SK-N-SH (cell line): ENCODE results near the gene MAPT. TPM values are rescaled to one million over a fixed set of nuclear protein-coding genes. Genes with fewer than 3 reads are reported as not detected.

ENCODE experiments used
- CTCF ChIA-PET: fragments of 300-600, 350-600 bp; formaldehyde crosslinking; extraction: SDS; loops from one replicate; lab custom pipeline; 2021; lab: Yijun Ruan, JAX
- POLR2A ChIA-PET: fragments of 350-600 bp; sonication (Branson Sonifier 250); formaldehyde crosslinking; extraction: SDS; loops from one replicate; lab custom pipeline; 2020; ENCODE audit warnings: antibody characterized with exemption, inconsistent platforms; lab: Yijun Ruan, JAX
- DNase-seq: peaks from one replicate; pipeline ENCODE4 v3.0.0; 2012
- H2AFZ ChIP-seq: fragments of 200-600 bp; sonication (generic); 2 replicates; pipeline ENCODE4 v1.8.1; 2016; ENCODE audit warnings: antibody characterized with exemption, mild to moderate bottlenecking, low read depth
- H3F3A ChIP-seq: fragments of 200-600 bp; sonication (generic); replicated peaks from 2 replicates; pipeline ENCODE3; 2016; ENCODE audit warnings: antibody characterized with exemption, mild to moderate bottlenecking; ENCODE audit not compliant: insufficient read depth
- H3K27ac ChIP-seq, 2 experiments: fragments of 200-500 bp in 1 of 2; fragments of 200-600 bp in 1 of 2; sonication (Bioruptor generic) in 1 of 2; sonication (generic), shearing (Covaris generic) in 1 of 2; 2 replicates each; pipeline versions ENCODE4 v1.5.1 to v1.6.1; 2014 to 2016; ENCODE audit warnings: low read depth in 2 of 2, inconsistent platforms in 1 of 2, low read length in 1 of 2, mild to moderate bottlenecking in 1 of 2, mixed read lengths in 1 of 2
- H3K27me3 ChIP-seq: fragments of 200-600 bp; sonication (generic), shearing (Covaris generic); 2 replicates; pipeline ENCODE4 v1.6.1; 2016; ENCODE audit warnings: mixed run types; ENCODE audit not compliant: insufficient read depth
- H3K36me3 ChIP-seq, 2 experiments: fragments of 200-500 bp in 1 of 2; fragments of 200-600 bp in 1 of 2; sonication (Bioruptor generic) in 1 of 2; sonication (generic) in 1 of 2; replicated peaks in 1 of 2; 2 replicates each; pipeline versions ENCODE3 to v1.5.1; 2014 to 2016; ENCODE audit warnings: low read length in 1 of 2, mild to moderate bottlenecking in 1 of 2; ENCODE audit not compliant: insufficient read depth in 2 of 2, control insufficient read depth in 1 of 2
- H3K4me1 ChIP-seq, 2 experiments: fragments of 200-500 bp in 1 of 2; fragments of 200-600 bp in 1 of 2; sonication (Bioruptor generic) in 1 of 2; sonication (generic), shearing (Covaris generic) in 1 of 2; 2 replicates each; pipeline versions ENCODE4 v1.5.1 to v1.6.1; 2014 to 2016; ENCODE audit warnings: low read depth in 1 of 2, low read length in 1 of 2, mixed run types in 1 of 2; ENCODE audit not compliant: insufficient read depth in 2 of 2, control insufficient read depth in 1 of 2
- H3K4me2 ChIP-seq: fragments of 200-600 bp; sonication (generic), shearing (Covaris generic); 2 replicates; pipeline ENCODE4 v1.6.1; 2017; ENCODE audit warnings: mixed run types
- H3K4me3 ChIP-seq, 2 experiments: fragments of 200-500 bp in 1 of 2; fragments of 200-600 bp in 1 of 2; sonication (Bioruptor generic) in 1 of 2; sonication (generic), shearing (Covaris generic) in 1 of 2; 2 replicates each; pipeline versions ENCODE4 v1.5.1 to v1.8.1; 2014 to 2016; ENCODE audit warnings: low read depth in 2 of 2, inconsistent platforms in 1 of 2, low read length in 1 of 2, mild to moderate bottlenecking in 1 of 2, mixed read lengths in 1 of 2, moderate library complexity in 1 of 2
- H3K79me2 ChIP-seq: fragments of 200-600 bp; sonication (generic); 2 replicates; pipeline ENCODE4 v1.8.1; 2017; ENCODE audit warnings: mild to moderate bottlenecking; ENCODE audit not compliant: insufficient read depth
- H3K9ac ChIP-seq: fragments of 200-600 bp; sonication (generic); 2 replicates; pipeline ENCODE4 v1.6.1; 2017; ENCODE audit warnings: mixed run types
- H3K9me2 ChIP-seq: fragments of 200-600 bp; sonication (generic); 2 replicates; pipeline ENCODE4 v1.6.1; 2017; ENCODE audit warnings: mixed run types
- H3K9me3 ChIP-seq: fragments of 200-600 bp; sonication (generic); 2 replicates; pipeline ENCODE4 v1.6.1; 2017; ENCODE audit warnings: mixed run types, mild to moderate bottlenecking, moderate library complexity
- H4K20me1 ChIP-seq: fragments of 200-600 bp; sonication (generic); 2 replicates; pipeline ENCODE4 v1.6.1; 2017; ENCODE audit warnings: mild to moderate bottlenecking, mixed run types; ENCODE audit not compliant: insufficient read depth
- EZH2phosphoT487 ChIP-seq: fragments of 200-600 bp; sonication (generic); IDR thresholded peaks from 2 replicates; pipeline ENCODE4 v1.6.1; 2017; ENCODE audit warnings: low read depth, mixed run types, mild to moderate bottlenecking, antibody characterized with exemption, moderate library complexity, borderline replicate concordance
- FOSL2 ChIP-seq: IDR thresholded peaks from 2 replicates; pipeline ENCODE4 v1.4.0; 2012; ENCODE audit warnings: low read depth, mild to moderate bottlenecking, moderate library complexity, borderline replicate concordance
- FOXJ3 ChIP-seq: sonication (generic); formaldehyde crosslinking; IDR thresholded peaks from 2 replicates; pipeline ENCODE4 v1.5.1; 2020; ENCODE audit warnings: mild to moderate bottlenecking, missing genetic modification reagents
- GABPA ChIP-seq: IDR thresholded peaks from 2 replicates; pipeline ENCODE4 v1.4.0; 2012; ENCODE audit warnings: low read depth, mild to moderate bottlenecking
- JUND ChIP-seq: IDR thresholded peaks from 2 replicates; pipeline ENCODE4 v1.4.0; 2012
- NRF1 ChIP-seq: IDR thresholded peaks from 2 replicates; pipeline ENCODE4 v1.6.1; 2012; ENCODE audit warnings: low read depth, mild to moderate bottlenecking, low read length
- RAD21 ChIP-seq: IDR thresholded peaks from 2 replicates; pipeline ENCODE4 v1.6.1; 2012; ENCODE audit warnings: mild to moderate bottlenecking, low read length
- RFX5 ChIP-seq: IDR thresholded peaks from 2 replicates; pipeline ENCODE4 v1.6.1; 2012; ENCODE audit warnings: mild to moderate bottlenecking, improper control_type of control experiment, low read length
- RXRA ChIP-seq: IDR thresholded peaks from 2 replicates; pipeline ENCODE4 v1.4.0; 2012; ENCODE audit warnings: low read depth, mild to moderate bottlenecking, borderline replicate concordance
- SIN3A ChIP-seq: IDR thresholded peaks from 2 replicates; pipeline ENCODE4 v1.6.1; 2012; ENCODE audit warnings: low read depth, mild to moderate bottlenecking, low read length, moderate library complexity, borderline replicate concordance
- SMC3 ChIP-seq: IDR thresholded peaks from 2 replicates; pipeline ENCODE4 v1.6.1; 2012; ENCODE audit warnings: low read depth, low read length, improper control_type of control experiment
- TEAD4 ChIP-seq: IDR thresholded peaks from 2 replicates; pipeline ENCODE4 v1.4.0; 2012; ENCODE audit warnings: mild to moderate bottlenecking, borderline replicate concordance; ENCODE audit not compliant: insufficient read depth
- WGBS: methylation state at CpG from one replicate; pipeline ENCODE4 v1.1.6; 2017; ENCODE audit warnings: low lambda C conversion rate; 5-methylcytosine and 5-hydroxymethylcytosine counted together
- polyA plus RNA-seq, 3 experiments: library from polyadenylated mRNA; depleted of rRNA; stranded (reverse); fragments of >200 nt; gene quantifications; 2 replicates each; pipeline ENCODE4 v1.2.3, GENCODE V29; 2012
- TF ChIP-seq, protein P1 (sequence below): IDR thresholded peaks from 2 replicates; pipeline ENCODE4 v1.4.0; 2012; ENCODE audit warnings: low read depth, borderline replicate concordance
- TF ChIP-seq, protein P2 (sequence below): IDR thresholded peaks from 2 replicates; pipeline ENCODE4 v1.4.0; 2012; ENCODE audit warnings: low read depth, borderline replicate concordance
- TF ChIP-seq, protein P3 (sequence below): fragments of 150-350 bp; IDR thresholded peaks from 2 replicates; pipeline ENCODE4 v1.6.1; 2016; ENCODE audit warnings: mild to moderate bottlenecking, low read depth, low read length
- TF ChIP-seq, protein P4 (sequence below): IDR thresholded peaks from 2 replicates; pipeline ENCODE4; 2012
- TF ChIP-seq, protein P5 (sequence below): fragments of 150-350 bp; IDR thresholded peaks from 2 replicates; pipeline ENCODE4 v1.6.1; 2017; ENCODE audit warnings: antibody characterized with exemption, low read length, low read depth, borderline replicate concordance
- TF ChIP-seq, protein P6 (sequence below): IDR thresholded peaks from 2 replicates; pipeline ENCODE4 v1.4.0; 2012; ENCODE audit warnings: low read depth

Gene MAPT
- polyA plus RNA-seq, 1 of the 3 experiments (the other 2 are of a cell fraction): 0.74 TPM

DNA sequence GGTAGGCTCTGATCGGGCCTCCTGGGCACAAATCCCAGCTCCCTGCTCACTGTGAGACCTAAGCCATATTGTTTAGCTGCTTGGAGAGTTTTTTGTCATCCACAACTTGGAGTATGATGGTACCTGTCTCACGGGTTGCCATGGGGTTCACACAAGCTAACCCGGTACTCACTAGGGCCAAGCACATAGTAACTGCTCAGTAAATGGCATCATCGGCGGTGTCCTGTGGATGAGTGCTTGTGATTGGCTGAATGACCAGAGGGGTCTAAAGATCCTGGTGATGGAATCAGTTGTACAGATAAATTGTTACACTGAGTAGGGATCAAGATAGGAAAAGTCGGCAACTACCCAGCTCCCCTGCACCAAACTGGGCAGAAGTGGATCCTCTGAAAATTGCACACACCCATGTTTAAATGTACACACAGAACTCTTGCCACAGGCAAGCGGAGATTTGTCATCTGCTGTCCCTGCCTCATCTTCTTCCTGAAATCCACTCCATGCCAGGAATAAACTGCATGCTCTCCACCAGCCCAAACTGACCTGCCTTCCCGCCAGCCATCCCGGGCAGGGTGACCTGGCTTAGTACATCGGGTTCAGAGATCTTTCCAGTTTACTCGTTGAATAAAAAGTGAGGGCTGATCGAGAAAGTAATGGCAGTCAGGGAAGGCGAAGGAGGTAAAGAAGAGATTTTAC, 6.5 kb downstream of the MAPT start:
- DNase-seq: no peak
- TF ChIP-seq FOXJ3 (CRISPR knock-in tag): no peak
- TF ChIP-seq, protein P1, sequence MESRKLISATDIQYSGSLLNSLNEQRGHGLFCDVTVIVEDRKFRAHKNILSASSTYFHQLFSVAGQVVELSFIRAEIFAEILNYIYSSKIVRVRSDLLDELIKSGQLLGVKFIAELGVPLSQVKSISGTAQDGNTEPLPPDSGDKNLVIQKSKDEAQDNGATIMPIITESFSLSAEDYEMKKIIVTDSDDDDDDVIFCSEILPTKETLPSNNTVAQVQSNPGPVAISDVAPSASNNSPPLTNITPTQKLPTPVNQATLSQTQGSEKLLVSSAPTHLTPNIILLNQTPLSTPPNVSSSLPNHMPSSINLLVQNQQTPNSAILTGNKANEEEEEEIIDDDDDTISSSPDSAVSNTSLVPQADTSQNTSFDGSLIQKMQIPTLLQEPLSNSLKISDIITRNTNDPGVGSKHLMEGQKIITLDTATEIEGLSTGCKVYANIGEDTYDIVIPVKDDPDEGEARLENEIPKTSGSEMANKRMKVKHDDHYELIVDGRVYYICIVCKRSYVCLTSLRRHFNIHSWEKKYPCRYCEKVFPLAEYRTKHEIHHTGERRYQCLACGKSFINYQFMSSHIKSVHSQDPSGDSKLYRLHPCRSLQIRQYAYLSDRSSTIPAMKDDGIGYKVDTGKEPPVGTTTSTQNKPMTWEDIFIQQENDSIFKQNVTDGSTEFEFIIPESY: no peak
- TF ChIP-seq, protein P2, sequence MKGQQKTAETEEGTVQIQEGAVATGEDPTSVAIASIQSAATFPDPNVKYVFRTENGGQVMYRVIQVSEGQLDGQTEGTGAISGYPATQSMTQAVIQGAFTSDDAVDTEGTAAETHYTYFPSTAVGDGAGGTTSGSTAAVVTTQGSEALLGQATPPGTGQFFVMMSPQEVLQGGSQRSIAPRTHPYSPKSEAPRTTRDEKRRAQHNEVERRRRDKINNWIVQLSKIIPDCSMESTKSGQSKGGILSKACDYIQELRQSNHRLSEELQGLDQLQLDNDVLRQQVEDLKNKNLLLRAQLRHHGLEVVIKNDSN: no peak
- Histone ChIP-seq H3K36me3 (no peaks in the 10 kb centered on the region), H3F3A (no peaks in the 10 kb centered on the region), H3K4me3 (no peak overlapping the region), H3K27ac (no peak overlapping the region), H3K9me3 (no peaks in the 10 kb centered on the region), H3K27me3 (peaks cover 68% of the 10 kb centered on the region), H3K9ac (no peak overlapping the region), H4K20me1 (no peaks in the 10 kb centered on the region), H2AFZ (no peak overlapping the region), H3K4me1 (peaks cover 0 to 33% of the 10 kb centered on the region in 2 experiments; a peak in 2 of 4 replicates), H3K9me2 (no peaks in the 10 kb centered on the region), H3K79me2 (no peaks in the 10 kb centered on the region), H3K4me2 (no peak overlapping the region)
- ChIA-PET CTCF (interaction anchor here (1.2 kb wide), 2 partner anchors 102 to 386 kb away, joined by 3 to 4 read pairs; no protein-coding TSS in a partner anchor), POLR2A (no interaction called here)
- WGBS: 60% methylated on average over 13 of the region's 13 CpGs

DNA sequence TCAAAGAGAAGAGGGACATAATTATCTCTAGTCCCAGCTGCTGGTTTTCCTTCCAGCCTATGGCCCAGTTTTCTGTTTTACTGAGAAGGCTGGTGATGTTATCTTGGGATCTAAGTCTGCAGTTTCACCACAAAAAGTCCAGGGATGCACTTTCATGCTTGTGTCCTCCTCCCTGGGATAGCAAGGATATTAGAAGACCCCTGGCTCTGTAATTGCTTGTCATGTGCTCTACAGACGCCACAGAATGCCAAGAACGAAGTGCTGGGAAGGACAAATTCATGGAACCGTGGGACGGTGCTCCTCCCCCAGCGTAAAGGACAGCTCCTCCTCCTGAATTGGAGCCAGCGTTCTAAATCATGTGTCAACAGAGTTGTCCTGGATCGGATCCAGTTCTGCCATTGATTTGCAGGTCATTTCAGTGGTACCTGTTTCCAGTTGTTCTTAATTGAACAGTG, 8.6 kb downstream of the MAPT start:
- peaks cover 66% of the 10 kb centered on the region for H3K27me3 ChIP-seq
- H3K27ac ChIP-seq: peak overlapping the region in 1 of 2 experiments; percentile 83; a peak in 2 of 4 replicates
- no peak overlapping the region for H2AFZ ChIP-seq
- CTCF ChIA-PET: interaction anchor here (1.0 to 1.3 kb wide), 3 partner anchors 8 to 51 kb away, joined by 3 to 5 read pairs (median 5); partner anchors contain the start of gene MAPT
- peaks cover 0 to 43% of the 10 kb centered on the region in 2 experiments; a peak in 2 of 4 replicates for H3K4me1 ChIP-seq
- DNase-seq: peak; percentile 65
- H4K20me1 ChIP-seq: no peaks in the 10 kb centered on the region
- H3F3A ChIP-seq: no peaks in the 10 kb centered on the region
- no peaks in the 10 kb centered on the region for H3K9me2 ChIP-seq
- WGBS: 11% methylated on average over 7 of the region's 7 CpGs
- H3K9ac ChIP-seq: no peak overlapping the region
- POLR2A ChIA-PET: no interaction called here
- no peaks in the 10 kb centered on the region for H3K9me3 ChIP-seq
- peak overlapping the region in 1 of 2 experiments; percentile 5; a peak in 1 of 4 replicates for H3K4me3 ChIP-seq
- H3K79me2 ChIP-seq: no peaks in the 10 kb centered on the region
- H3K36me3 ChIP-seq: no peaks in the 10 kb centered on the region
- H3K4me2 ChIP-seq: peak overlapping the region; percentile 41; the same call in 1 of the 2 replicates
- no peak for TF ChIP-seq JUND
- TF ChIP-seq, protein P3, sequence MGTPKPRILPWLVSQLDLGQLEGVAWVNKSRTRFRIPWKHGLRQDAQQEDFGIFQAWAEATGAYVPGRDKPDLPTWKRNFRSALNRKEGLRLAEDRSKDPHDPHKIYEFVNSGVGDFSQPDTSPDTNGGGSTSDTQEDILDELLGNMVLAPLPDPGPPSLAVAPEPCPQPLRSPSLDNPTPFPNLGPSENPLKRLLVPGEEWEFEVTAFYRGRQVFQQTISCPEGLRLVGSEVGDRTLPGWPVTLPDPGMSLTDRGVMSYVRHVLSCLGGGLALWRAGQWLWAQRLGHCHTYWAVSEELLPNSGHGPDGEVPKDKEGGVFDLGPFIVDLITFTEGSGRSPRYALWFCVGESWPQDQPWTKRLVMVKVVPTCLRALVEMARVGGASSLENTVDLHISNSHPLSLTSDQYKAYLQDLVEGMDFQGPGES: no peak
- TF ChIP-seq RAD21: no peak; the same call in 1 of the 2 replicates
- TF ChIP-seq, protein P4, sequence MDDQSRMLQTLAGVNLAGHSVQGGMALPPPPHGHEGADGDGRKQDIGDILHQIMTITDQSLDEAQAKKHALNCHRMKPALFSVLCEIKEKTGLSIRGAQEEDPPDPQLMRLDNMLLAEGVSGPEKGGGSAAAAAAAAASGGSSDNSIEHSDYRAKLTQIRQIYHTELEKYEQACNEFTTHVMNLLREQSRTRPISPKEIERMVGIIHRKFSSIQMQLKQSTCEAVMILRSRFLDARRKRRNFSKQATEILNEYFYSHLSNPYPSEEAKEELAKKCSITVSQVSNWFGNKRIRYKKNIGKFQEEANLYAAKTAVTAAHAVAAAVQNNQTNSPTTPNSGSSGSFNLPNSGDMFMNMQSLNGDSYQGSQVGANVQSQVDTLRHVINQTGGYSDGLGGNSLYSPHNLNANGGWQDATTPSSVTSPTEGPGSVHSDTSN: no peak
- no peak for TF ChIP-seq RXRA
- TF ChIP-seq, protein P5, sequence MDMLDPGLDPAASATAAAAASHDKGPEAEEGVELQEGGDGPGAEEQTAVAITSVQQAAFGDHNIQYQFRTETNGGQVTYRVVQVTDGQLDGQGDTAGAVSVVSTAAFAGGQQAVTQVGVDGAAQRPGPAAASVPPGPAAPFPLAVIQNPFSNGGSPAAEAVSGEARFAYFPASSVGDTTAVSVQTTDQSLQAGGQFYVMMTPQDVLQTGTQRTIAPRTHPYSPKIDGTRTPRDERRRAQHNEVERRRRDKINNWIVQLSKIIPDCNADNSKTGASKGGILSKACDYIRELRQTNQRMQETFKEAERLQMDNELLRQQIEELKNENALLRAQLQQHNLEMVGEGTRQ: no peak
- TF ChIP-seq, protein P6, sequence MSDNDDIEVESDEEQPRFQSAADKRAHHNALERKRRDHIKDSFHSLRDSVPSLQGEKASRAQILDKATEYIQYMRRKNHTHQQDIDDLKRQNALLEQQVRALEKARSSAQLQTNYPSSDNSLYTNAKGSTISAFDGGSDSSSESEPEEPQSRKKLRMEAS: no peak
- TF ChIP-seq, protein P2: no peak
- TF ChIP-seq FOSL2: no peak
- no peak for TF ChIP-seq NRF1
- TF ChIP-seq SIN3A: no peak
- TF ChIP-seq FOXJ3 (CRISPR knock-in tag): 0 out of 2 replicates have a peak, but pooled peaks have one; percentile 10
- no peak for TF ChIP-seq RFX5
- TF ChIP-seq GABPA: no peak
- no peak for TF ChIP-seq EZH2phosphoT487
- no peak for TF ChIP-seq TEAD4
- no peak for TF ChIP-seq SMC3
